ENCODE data around the gene RTKN. TPM values are rescaled to one million over a fixed set of nuclear protein-coding genes. Genes with fewer than 3 reads are reported as not detected.
"Not testable (repeated sequence)": the region's sequence is repeated elsewhere in the genome, so short reads cannot be mapped to it uniquely, and the experiment has no call there.

The RTKN gene
- total RNA-seq, 1 donor from 2014 or later: 72.1 TPM

DNA sequence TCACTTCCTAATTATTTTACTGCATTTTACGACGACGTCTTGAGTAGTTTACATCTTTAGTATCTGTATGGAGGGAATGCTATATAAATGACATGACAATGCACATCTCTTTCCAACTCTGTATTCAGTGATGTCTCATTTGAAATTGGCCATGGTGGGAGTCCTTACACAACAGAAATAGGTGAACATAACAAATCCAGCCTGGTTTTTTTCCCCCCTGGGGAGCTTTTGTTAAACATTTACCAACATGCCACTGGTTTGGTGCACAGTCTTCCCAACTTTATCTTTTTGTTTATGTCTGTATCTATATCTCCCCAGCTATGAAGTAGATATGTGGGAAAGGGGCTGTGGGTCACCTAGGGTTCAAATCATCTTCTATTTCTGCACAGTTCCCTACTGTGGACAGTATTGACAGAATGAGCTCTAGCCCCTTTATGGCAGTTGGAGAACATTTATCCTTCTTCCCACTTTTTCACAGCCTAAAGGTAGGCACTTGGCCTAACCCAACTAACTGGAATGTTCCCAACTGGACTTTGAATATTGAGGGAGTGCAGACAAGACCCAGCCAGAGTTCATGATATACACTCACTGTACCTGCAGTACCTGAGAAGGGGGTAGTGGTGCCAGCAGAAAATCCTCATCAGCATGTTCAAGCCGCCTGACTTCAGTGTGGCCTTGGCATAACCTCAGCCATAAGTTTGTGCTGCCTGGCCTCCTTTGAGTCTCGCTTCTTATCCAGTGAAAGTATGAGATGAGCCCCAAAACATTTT is 5.7 kb upstream of the RTKN start:
- Mint-ChIP-seq H3K4me3 (no peak overlapping the region), H3K4me1 (ENCODE audit: unreplicated experiment) (peaks cover 9% of the 10 kb centered on the region), H3K27me3 (peaks cover 20% of the 10 kb centered on the region), H3K36me3 (no peaks in the 10 kb centered on the region), H3K27ac (no peak overlapping the region), H3K9me3 (no peaks in the 10 kb centered on the region)
- TF ChIP-seq, protein P1, sequence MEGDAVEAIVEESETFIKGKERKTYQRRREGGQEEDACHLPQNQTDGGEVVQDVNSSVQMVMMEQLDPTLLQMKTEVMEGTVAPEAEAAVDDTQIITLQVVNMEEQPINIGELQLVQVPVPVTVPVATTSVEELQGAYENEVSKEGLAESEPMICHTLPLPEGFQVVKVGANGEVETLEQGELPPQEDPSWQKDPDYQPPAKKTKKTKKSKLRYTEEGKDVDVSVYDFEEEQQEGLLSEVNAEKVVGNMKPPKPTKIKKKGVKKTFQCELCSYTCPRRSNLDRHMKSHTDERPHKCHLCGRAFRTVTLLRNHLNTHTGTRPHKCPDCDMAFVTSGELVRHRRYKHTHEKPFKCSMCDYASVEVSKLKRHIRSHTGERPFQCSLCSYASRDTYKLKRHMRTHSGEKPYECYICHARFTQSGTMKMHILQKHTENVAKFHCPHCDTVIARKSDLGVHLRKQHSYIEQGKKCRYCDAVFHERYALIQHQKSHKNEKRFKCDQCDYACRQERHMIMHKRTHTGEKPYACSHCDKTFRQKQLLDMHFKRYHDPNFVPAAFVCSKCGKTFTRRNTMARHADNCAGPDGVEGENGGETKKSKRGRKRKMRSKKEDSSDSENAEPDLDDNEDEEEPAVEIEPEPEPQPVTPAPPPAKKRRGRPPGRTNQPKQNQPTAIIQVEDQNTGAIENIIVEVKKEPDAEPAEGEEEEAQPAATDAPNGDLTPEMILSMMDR (conservative IDR thresholded peaks at IDR 0.05): no peak
- DNase-seq (ENCODE audit: extremely low spot score, unreplicated experiment): no peak

DNA sequence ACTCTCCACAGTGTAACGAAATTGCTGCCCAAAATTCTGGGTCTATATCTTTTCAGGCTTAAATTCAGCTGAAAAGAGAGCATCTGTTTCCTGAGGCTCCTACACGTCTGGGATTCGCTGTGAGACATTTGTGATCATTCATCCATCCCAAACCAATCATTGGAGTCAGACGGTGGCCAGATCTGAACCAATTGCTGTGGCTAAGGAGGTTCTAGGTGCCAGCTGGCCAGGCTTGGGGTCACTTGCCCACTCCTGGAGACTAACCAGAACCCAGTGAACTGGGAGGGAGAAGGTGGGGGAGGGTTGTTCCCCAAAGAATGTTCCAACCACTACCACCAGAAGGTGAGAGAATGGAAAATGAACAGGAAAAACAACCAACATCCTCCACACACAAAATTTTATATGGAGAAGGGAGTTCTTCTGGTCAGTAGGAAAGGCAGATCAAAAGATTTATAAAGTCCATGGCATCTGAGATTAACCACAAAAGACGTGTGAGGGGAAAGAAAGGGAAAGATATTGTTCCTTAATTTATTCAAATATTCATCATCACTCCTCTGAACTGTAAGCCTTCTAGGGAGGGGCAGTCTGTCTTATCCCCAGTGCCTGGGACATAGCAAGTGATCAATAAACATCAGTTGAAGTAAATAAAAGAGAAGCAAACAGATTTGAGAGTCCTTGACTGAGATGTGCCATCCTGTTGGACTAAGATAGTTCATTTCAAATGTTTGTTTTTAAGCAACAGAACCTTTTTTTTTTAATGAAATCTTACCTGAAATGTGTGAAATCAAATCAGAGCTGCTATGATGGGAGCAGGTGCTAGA is 3.0 kb upstream of the RTKN start:
- Mint-ChIP-seq H3K27me3 (peaks cover 12% of the 10 kb centered on the region), H3K27ac (no peak overlapping the region), H3K4me3 (peak overlapping the region; percentile 74), H3K9me3 (no peaks in the 10 kb centered on the region), H3K4me1 (ENCODE audit: unreplicated experiment) (peaks cover 9% of the 10 kb centered on the region), H3K36me3 (no peaks in the 10 kb centered on the region)
- no peak for DNase-seq (ENCODE audit: extremely low spot score, unreplicated experiment)
- TF ChIP-seq, protein P1 (conservative IDR thresholded peaks at IDR 0.05): no peak

DNA sequence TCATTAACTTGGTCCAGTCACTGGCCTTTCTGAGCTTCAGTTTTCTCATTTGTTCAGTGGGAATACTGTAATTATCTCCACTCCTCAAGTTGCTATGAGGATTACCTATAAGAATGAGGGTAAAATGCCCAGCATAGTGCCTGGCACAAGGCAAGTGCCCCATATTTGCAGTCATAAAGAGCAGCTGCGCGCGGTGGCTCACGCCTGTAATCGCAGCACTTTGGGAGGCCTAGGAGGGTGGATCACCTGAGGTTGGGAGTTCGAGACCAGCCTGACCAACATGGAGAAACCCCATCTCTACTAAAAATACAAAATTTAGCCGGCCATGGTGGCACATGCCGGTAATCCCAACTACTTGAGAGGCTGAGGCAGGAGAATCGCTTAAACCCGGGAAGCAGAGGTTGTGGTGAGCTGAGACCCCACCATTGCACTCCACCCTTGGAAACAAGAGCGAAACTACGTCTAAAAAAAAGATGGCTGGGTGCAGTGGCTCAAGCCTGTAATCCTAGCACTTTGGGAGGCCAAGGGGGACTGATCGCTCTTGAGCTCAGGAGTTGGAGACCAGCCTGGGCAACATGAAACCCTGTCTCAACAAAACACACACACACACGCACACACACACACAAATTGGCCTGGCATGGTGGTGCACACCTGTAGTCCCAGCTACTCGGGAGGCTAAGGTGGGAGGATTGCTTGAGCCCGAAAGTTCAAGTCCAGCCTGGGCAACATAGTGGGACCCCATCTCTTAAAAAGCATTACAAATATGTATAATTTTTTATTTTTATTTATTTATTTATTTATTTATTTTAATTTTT is 953 bp upstream of the RTKN start:
- Mint-ChIP-seq H3K27ac (peak overlapping the region; percentile 99), H3K4me3 (peak overlapping the region; percentile 96), H3K4me1 (ENCODE audit: unreplicated experiment) (peaks cover 26% of the 10 kb centered on the region), H3K36me3 (peaks cover 11% of the 10 kb centered on the region)
- H3K9me3 Mint-ChIP-seq; DNase-seq (ENCODE audit: extremely low spot score, unreplicated experiment); H3K27me3 Mint-ChIP-seq: not testable (repeated sequence)

DNA sequence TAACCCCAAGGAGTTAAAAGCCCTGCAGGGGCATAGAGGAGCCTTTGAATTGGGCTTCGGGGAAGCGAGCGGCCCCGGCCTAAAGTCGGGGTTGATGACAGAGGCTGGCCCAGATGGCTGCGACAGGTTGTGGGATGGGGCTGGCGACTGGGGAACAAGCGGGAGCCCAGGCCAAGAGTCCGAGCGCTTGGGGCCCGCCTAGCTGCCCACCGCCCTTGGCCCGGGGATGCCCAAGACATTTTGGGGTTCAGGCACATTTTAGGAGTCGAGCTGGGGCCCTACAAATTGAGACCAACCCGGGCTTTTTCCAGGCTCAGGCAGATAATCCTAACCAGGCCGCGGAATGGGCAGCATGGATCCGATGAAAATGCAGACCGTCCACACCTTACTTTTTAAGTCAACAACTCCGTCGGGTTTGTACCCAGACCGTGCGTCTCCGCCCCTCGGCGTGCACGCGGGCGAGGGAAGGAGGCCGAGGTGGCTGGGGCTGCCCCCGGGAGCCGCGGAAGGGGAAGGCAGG is 507 bp downstream of the RTKN start:
- peak overlapping the region; percentile 96 for H3K4me3 Mint-ChIP-seq
- no peaks in the 10 kb centered on the region for H3K9me3 Mint-ChIP-seq
- H3K27me3 Mint-ChIP-seq: peaks cover 5% of the 10 kb centered on the region
- no peak for DNase-seq (ENCODE audit: extremely low spot score, unreplicated experiment)
- peaks cover 32% of the 10 kb centered on the region for H3K4me1 Mint-ChIP-seq (ENCODE audit: unreplicated experiment)
- H3K36me3 Mint-ChIP-seq: peaks cover 15% of the 10 kb centered on the region
- TF ChIP-seq, protein P1 (conservative IDR thresholded peaks at IDR 0.05): no peak
- H3K27ac Mint-ChIP-seq: peak overlapping the region; percentile 99

DNA sequence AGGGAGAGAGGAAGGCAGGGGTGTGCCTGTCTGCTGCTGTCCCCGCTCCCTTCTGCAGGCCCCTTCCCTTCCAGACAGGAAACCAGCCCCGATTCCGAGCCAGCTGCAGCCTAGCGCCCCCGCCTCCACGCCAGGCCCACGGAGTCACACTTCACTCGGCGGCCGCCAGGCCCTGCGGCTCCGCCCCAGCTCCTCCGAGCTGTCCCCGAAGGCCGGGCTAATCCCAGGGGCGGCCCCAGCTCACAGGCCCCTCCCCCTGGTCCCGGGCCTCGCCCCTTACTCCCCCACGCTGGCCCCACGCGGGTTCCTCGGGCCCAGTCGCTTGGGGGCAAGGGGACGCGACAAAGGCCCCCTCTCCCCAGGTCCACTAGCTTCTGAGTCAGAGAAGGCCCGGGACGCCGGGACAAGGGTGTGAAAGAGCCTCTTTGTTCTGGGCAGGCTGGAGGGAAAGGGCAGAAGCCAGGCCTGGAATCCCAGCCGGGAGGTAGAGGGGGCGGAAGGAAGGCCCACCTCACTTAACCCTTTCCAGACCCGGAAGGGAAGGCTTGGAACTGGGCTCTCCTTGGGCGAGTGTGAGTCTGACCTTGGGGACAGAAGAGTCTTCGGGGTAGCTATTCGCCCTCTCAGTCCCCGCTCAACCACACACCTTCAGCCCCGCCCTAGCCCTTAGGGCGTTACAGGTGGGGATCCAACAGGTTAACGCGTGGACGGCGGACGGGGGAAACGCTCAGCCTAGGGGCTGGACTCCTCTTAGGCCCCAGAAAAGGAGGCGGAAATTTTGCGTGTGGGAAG is 1.2 kb downstream of the RTKN start:
- DNase-seq (ENCODE audit: extremely low spot score, unreplicated experiment): peak; percentile 93
- Mint-ChIP-seq H3K36me3 (peaks cover 17% of the 10 kb centered on the region), H3K27ac (peak overlapping the region; percentile 99), H3K9me3 (no peaks in the 10 kb centered on the region), H3K4me3 (peak overlapping the region; percentile 96), H3K4me1 (ENCODE audit: unreplicated experiment) (peaks cover 33% of the 10 kb centered on the region), H3K27me3 (peaks cover 5% of the 10 kb centered on the region)
- TF ChIP-seq, protein P1 (conservative IDR thresholded peaks at IDR 0.05): peak; percentile 63

Measured in type B pancreatic cell (in vitro differentiated cells).